Tibial nerve (tissue), 3 donors: ENCODE data around the gene ELAVL1.

Source experiments
- CTCF ChIP-seq, 5 experiments: fragments of 200-600 bp in 3 of 5; fragments of 450-650 bp in 2 of 5; sonication (generic) in 3 of 5; IDR thresholded peaks; one replicate each; pipeline ENCODE4 v1.5.1; 2016 to 2019; ENCODE audit warnings: antibody characterized with exemption in 5 of 5, mild to moderate bottlenecking in 3 of 5, moderate library complexity in 2 of 5
- POLR2A ChIP-seq, 2 donors: fragments of 450-650 bp; IDR thresholded peaks; one replicate each; pipeline ENCODE4 v1.6.1; 2017; ENCODE audit warnings: antibody characterized with exemption in 2 of 2, mild to moderate bottlenecking in 2 of 2, moderate library complexity in 2 of 2

- TF ChIP-seq CTCF (IDR thresholded peaks at IDR 0.05) (no peak), POLR2A (IDR thresholded peaks at IDR 0.05) (no peak)
Observed at GRCh38 chr19:7993560-7993959, 11.9 kb downstream of the ELAVL1 start.
